Hepatocyte (in vitro differentiated cells): ENCODE measurements around the gene TOP2A.

Source experiments
- EZH2 ChIP-seq: fragments of 200-600 bp; sonication (generic); IDR thresholded peaks from 2 replicates; pipeline ENCODE4 v1.6.1; 2016; ENCODE audit warnings: antibody characterized with exemption, mild to moderate bottlenecking, borderline replicate concordance
- EZH2phosphoT487 ChIP-seq: fragments of 200-600 bp; sonication (generic); IDR thresholded peaks from one replicate; pipeline ENCODE4 v1.6.1; 2018; ENCODE audit warnings: antibody characterized with exemption, mild to moderate bottlenecking, low read depth, moderate library complexity; ENCODE audit not compliant: unreplicated experiment, severe bottlenecking
- TF ChIP-seq, protein P1 (sequence below): fragments of 200-600 bp; sonication (generic); IDR thresholded peaks from 2 replicates; pipeline ENCODE4 v1.5.1; 2016; ENCODE audit warnings: antibody characterized with exemption, mild to moderate bottlenecking; ENCODE audit not compliant: poor library complexity

GRCh38 chr17:40427002-40427491 lies 9.4 kb upstream of the TOP2A start:
- TF ChIP-seq, protein P1, sequence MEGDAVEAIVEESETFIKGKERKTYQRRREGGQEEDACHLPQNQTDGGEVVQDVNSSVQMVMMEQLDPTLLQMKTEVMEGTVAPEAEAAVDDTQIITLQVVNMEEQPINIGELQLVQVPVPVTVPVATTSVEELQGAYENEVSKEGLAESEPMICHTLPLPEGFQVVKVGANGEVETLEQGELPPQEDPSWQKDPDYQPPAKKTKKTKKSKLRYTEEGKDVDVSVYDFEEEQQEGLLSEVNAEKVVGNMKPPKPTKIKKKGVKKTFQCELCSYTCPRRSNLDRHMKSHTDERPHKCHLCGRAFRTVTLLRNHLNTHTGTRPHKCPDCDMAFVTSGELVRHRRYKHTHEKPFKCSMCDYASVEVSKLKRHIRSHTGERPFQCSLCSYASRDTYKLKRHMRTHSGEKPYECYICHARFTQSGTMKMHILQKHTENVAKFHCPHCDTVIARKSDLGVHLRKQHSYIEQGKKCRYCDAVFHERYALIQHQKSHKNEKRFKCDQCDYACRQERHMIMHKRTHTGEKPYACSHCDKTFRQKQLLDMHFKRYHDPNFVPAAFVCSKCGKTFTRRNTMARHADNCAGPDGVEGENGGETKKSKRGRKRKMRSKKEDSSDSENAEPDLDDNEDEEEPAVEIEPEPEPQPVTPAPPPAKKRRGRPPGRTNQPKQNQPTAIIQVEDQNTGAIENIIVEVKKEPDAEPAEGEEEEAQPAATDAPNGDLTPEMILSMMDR = no peak
- no peak for TF ChIP-seq EZH2phosphoT487
- no peak for TF ChIP-seq EZH2
